Stomach smooth muscle (tissue), 2 donors: ENCODE measurements around the gene RAD51AP2.

ENCODE experiments used
- H3K27ac ChIP-seq: one replicate; pipeline ENCODE4 v1.7.0; 2013; ENCODE audit warnings: mild to moderate bottlenecking, low read length, inconsistent platforms
- H3K27me3 ChIP-seq, 2 donors: one replicate each; pipeline ENCODE4 v1.7.0; 2013; ENCODE audit warnings: low read length in 2 of 2; ENCODE audit not compliant: insufficient read depth in 2 of 2, control insufficient read depth in 1 of 2
- H3K36me3 ChIP-seq, 2 donors: one replicate each; pipeline ENCODE4 v1.7.0; 2013; ENCODE audit warnings: low read length in 2 of 2; ENCODE audit not compliant: control insufficient read depth in 2 of 2, insufficient read depth in 2 of 2
- H3K4me1 ChIP-seq: one replicate; pipeline ENCODE4 v1.7.0; 2013; ENCODE audit warnings: low read length; ENCODE audit not compliant: control insufficient read depth, insufficient read depth
- H3K4me3 ChIP-seq, 2 donors: one replicate each; pipeline ENCODE4 v1.7.0; 2013; ENCODE audit warnings: low read length in 2 of 2
- H3K9ac ChIP-seq, 2 donors: one replicate each; pipeline ENCODE4 v1.7.0; 2013; ENCODE audit warnings: low read length in 2 of 2, mild to moderate bottlenecking in 1 of 2
- H3K9me3 ChIP-seq, 2 donors: one replicate each; pipeline ENCODE4 v1.7.0; 2013; ENCODE audit warnings: low read length in 2 of 2; ENCODE audit not compliant: control insufficient read depth in 2 of 2
- donor health status: healthy.
- donor health status: Pancreatic carcinoma.

RAD51AP2 gene

DNA sequence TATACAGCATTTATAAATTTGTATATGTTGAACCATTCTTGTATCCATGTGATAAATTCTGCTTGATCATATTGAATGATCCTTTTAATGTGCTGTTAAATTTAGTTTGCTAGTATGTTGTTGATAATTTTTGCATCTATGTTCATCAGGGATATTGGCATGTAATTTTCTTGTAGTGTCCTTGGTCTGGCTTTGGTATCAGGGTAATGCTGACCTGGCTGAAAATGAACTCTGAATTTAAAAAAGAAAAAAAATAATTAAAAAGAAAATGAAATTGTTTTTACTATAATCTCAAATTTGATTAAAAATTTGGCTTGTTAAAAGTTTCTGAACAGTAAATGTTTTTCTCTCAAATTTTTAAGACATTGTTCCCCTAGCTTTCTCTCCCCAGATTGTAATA lies 46.3 kb downstream of the RAD51AP2 start:
- H3K27ac ChIP-seq = no peak overlapping the region
- peaks cover 3% of the 10 kb centered on the region for H3K4me1 ChIP-seq
- no peak overlapping the region for H3K9ac ChIP-seq
- no peaks in the 10 kb centered on the region for H3K36me3 ChIP-seq
- H3K9me3 ChIP-seq = no peaks in the 10 kb centered on the region
- no peaks in the 10 kb centered on the region for H3K27me3 ChIP-seq
- no peak overlapping the region for H3K4me3 ChIP-seq

DNA sequence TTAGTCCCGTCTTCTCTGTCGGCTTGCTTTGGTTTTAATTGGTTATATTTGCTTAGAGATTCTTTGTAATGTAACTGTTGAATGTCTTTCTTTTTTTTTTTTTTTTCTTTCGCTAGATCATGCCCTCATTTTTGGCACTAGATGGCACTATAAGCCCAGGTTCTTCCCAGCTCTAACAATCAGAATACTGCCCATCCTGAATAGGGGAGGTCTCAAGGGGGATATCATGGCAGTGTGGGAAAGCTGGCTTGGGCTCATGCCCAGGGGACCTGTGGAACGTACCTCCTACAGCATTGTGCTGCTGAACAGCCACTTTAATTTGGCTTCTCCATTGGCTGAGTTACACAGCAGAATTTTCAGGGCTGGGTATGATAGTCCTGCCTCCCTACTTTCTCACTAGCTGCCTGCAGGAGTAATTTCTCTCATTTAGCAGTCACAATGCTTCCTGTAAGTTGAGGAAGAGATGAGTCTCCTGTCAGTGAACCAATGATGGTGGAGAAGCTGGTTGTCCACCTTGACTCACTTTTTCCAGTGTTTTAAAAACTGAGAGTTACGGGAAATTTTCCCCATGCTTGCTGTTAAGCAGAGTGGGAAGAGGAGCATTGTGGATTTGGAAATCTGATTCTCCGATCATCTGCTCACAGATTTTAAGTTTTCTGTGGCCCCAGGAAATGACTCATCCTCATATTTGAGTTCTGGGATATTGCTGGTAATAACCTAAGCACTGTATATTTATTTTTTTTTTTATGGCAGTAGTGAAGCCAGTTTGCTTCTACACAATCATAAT lies 47.2 kb downstream of the RAD51AP2 start:
- Histone ChIP-seq H3K4me3 (no peak overlapping the region), H3K27ac (no peak overlapping the region), H3K9me3 (no peaks in the 10 kb centered on the region), H3K27me3 (no peaks in the 10 kb centered on the region), H3K36me3 (no peaks in the 10 kb centered on the region), H3K4me1 (peaks cover 3% of the 10 kb centered on the region), H3K9ac (no peak overlapping the region)

DNA sequence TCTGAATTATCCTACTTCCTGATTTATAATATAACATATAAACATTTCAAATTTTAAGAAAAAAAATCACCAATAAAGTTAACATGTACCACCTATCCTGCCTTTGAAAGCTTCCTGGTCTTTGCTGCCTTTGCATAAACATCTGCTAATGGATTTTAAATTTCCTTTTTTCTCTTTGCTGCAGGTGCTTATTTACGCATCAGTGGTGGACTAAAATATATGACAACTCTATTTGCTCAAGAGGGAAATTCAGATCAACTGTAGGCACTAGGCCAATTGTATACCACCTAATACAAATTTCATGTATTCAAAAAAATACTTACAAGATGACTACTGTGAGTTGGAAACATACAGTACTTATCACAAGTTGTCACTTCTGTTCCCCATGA lies 57.2 kb downstream of the RAD51AP2 start:
- H3K4me1 ChIP-seq = no peaks in the 10 kb centered on the region
- H3K9ac ChIP-seq = no peak overlapping the region
- H3K36me3 ChIP-seq = no peaks in the 10 kb centered on the region
- no peak overlapping the region for H3K27ac ChIP-seq
- H3K9me3 ChIP-seq = no peaks in the 10 kb centered on the region
- H3K4me3 ChIP-seq = no peak overlapping the region
- H3K27me3 ChIP-seq = no peaks in the 10 kb centered on the region
